ENCODE data around the gene PTPRU.
A peak's percentile ranks its signal among the peaks of the same experiment; 100 is the strongest.
"Not testable (repeated sequence)": the region's sequence is repeated elsewhere in the genome, so short reads cannot be mapped to it uniquely, and the experiment has no call there.

Gene PTPRU

DNA sequence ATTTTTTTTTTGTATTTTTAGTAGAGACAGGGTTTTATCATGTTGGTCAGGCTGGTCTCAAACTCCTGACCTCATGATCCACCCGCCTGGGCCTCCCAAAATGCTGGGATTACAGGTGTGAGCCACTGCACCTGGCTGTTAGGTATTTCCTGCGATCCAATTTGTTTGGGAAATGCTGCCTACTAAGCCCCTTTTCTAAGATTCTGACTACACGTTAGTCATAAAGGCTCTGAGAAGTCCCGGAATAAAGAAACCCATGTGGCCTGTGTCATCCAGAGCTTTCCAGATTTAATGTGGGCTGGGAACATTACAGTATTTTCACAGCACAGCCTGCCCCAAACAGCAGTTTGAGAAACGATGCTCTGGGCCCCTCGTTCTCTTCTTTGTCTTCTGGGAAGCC, 14.1 kb upstream of the PTPRU start:
- not testable (repeated sequence) for DNase-seq (ENCODE audit: low read depth in 2 of 2)

GRCh38 chr1:29222686-29223085, 13.6 kb upstream of the PTPRU start:
- no peak for DNase-seq (ENCODE audit: low read depth in 2 of 2)

GRCh38 chr1:29223521-29223920, 12.8 kb upstream of the PTPRU start:
- no peak for DNase-seq (ENCODE audit: low read depth in 2 of 2)

DNA sequence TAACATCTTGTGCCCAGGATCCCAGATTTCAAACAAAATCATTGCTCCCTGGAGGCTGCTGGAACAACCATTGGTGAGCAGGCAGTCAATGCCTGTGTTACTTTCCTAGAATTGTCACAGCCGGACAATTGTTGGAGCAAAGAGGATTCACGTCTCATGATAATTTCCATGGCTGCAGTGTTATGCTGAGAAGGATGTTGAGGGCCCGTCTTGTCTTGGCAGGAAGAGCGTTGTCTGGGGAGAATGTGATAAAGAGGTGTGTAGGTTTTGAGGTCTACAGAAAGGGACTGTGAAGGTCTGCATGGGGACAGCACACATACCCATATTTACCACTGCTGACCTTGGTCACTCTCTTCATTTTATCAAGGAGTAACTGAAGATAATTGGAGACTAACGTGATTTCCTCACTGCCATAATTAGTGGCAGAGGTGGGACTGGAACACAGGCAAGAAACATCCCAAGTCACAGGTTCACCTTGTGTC, 11.9 kb upstream of the PTPRU start:
- DNase-seq (ENCODE audit: low read depth in 2 of 2): no peak

DNA sequence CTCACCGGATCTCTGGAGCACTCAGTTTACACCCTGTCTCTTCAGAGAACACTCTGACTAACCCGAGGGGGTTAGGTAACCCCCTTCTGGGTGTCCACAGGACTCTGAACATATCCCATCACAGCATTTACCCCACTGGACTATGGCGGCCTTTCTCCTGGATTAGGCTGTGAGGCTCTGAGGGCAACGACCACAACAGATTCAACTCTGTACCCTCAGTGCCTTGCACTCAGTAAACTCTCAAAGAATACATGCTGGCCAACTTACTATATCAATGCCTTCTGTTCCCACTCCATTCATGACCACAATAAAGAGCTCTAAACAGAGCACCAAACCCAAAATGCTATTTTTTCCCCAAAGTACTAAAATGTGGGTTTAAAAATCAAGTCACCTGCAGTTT, 11.0 kb upstream of the PTPRU start:
- DNase-seq (ENCODE audit: low read depth in 2 of 2): no peak

DNA sequence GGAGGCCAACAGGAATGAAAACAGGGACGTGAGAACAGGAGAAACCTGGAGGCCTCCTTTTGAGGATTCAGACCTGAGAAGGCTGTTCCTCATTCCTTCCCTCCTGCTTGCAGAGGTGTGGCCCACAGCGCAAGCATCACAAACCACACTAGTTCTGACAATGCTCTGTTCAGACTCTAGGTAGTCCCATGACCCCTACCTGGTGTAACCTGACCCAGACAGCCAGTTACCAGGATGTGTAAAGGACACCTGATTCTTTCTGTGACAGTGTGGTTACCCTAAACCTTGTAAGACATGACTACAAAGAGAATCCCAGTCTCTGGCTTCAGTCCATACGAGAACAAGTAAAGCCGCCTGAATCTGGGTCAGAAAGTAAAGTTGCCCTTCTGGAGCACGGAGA, 8.8 kb upstream of the PTPRU start:
- DNase-seq (ENCODE audit: low read depth in 2 of 2): no peak

GRCh38 chr1:29230204-29230552, 6.1 kb upstream of the PTPRU start:
- no peak for DNase-seq (ENCODE audit: low read depth in 2 of 2)

DNA sequence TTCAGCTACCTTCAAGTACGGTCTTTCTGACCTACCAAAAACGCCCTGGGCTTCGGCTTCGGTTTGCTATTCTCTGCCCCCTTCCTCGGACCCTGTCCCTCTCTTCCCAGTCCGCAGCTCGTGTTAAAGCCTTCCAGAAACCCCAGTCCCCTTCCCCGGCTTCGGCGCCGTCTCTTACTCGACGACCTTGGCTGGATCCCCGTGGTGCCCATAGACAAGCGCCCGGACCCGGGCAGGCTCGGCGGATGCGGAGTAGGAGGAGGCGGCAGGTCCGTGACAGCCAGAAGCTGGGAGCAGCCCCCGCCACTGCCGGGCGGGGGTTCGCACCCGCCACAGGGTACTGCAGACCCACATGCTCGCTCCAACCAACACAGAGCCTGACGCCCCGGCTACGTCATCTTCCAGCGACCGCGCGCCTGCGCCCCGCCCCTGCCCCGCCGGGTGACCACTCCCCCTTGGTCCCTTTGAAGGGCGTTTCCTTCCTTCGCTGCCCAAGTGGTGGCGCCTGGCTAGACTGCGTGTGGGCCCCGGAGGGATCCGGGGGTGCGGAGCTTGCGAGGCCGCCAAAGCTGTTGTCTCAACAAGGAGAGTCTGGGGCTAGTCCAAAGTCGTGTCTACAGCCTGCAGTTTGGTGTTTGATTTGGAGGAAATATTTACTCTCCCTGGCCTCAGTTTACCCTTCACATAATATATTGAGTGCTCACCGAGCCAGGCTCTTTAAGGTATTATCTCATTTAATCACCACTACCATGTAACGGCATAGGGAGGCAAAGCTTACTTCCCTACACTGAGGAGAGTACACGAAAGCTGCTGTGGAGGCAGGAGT, 5.6 kb upstream of the PTPRU start, which contains the start of gene MECR:
TSS of gene MECR (minus strand) at position 382 of the 826 bp plus-strand sequence. CDS start at position 354, 28 bp downstream.
- DNase-seq (ENCODE audit: low read depth in 2 of 2): peak; percentile 80 to 84

- no peak for DNase-seq (ENCODE audit: low read depth in 2 of 2)
Measured at GRCh38 chr1:29232387-29232786, 3.9 kb upstream of the PTPRU start.

DNA sequence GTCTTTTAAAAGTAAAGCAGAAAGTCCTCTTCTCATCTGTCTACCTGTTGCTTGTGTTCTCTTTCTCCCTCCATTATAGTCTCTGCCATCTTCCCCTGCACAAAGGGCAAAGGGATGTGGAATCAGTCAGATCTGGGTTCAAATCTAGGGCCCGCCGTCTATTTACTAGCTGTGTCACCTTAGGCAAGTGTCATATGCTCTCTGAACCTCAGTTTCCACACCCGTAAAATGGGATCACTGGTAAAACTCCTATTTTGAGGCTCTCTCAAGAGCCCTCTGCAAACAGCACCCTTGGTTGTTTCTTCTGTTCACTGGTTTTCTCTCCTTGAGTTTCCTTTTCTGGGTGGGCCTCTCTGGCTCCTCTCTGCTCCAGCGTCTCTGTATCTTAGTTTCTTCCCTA, 2.6 kb upstream of the PTPRU start:
- no peak for DNase-seq (ENCODE audit: low read depth in 2 of 2)

GRCh38 chr1:29234471-29234870, 1.9 kb upstream of the PTPRU start:
- no peak for DNase-seq (ENCODE audit: low read depth in 2 of 2)

DNA sequence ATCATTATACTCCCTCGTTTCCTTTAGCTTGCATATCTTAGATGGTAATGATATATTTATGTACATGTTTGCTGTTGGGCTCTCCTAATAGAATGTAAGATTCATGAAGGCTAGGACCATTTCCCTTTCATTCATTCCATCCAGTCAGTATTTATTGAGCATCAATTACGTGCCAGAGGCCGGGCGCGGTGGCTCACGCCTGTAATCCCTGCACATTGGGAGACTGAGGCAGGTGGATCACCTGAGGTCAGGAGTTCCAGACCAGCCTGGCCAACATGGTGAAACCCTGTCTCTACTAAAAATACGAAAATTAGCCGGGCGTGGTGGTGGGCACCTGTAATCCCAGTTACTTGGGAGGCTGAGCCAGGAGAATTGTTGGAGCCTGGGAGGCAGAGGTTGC, 1.4 kb upstream of the PTPRU start:
- not testable (repeated sequence) for DNase-seq (ENCODE audit: low read depth in 2 of 2)

DNA sequence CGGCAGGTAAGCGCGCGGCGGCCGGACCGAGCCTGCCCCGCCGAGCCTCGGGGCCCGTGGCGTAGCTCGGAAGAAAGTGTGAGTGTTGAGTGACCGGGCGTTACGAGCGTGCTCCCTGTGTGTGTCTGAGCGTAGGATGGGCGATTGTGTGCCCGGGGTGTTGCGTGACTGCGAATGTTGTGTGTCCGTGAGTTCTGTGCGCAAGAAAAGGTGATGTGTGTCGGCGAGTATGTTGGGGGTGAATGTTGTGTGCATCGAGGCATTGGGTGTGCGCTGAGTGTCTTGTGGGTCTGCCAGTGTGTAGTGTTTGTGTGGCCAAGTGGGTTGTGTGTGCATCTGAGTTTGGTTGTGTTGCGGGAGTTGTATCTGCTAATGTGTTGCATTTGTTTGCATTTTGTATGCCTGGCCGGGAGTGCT, 398 bp downstream of the PTPRU start:
- no peak for DNase-seq (ENCODE audit: low read depth in 2 of 2)

GRCh38 chr1:29237129-29237821, 953 bp downstream of the PTPRU start:
- no peak for DNase-seq (ENCODE audit: low read depth in 2 of 2)

- DNase-seq (ENCODE audit: low read depth in 2 of 2): no peak
Measured at GRCh38 chr1:29237852-29238619, 1.7 kb downstream of the PTPRU start.

DNA sequence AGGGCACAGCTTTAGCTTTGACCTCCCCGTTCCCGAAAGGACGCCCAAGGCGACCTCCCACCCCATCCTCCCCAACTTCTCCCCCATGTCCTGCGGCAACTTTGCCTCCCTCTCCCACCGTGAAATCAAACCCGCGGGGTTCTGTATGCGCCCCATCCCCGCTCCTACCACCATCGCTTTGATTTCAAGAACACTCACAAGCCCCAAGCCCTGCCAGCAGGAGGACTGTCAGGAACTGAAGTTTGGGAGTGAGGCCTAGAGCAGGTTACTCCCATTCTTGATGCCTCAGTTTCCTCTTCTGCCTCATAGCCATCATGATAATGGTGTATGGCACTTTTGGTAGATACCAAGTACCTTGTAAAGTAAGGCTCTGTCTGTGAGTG, 2.3 kb downstream of the PTPRU start:
- no peak for DNase-seq (ENCODE audit: low read depth in 2 of 2)

DNA sequence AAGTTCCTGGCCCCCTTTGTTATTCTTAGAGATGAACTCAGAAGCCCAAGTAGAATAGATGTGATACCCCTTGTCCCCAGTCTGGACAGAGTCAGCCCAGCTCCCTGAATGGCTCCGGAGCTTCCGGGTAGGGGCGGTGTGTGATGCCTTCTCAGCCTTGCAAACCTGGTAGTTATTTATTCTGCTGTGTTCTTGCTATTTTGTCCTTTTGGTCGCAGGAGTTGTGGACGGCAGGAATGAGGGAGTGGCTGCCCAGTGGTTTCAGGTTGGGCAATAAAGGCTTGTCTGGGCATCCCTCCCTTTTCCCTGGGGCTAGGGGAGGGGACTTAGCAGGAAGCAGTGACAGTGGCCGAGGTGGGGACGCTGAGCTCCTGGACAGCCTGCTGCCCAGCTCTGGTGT, 2.8 kb downstream of the PTPRU start:
- DNase-seq (ENCODE audit: low read depth in 2 of 2): no peak

DNA sequence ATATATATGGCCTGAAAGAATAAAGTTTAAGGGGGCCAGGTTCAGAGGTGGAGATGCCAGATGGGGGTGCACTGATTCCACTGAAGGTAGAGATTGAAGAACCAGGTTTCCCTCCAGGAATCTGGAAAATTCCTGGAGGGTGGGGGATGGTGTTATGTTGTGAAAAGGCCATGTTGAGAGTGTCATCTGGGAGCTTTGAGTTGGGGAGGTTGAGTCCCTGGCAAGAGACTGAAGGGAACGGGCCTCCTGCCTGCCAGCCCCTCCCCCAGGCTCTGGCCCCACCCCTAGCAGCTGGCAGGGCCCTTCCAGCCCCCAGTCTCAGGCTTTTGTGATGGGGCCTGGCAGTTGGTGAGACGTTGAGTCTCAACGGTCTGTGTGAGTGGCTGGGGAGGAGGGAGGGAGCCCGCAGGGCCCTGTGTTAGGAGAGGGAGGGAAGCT, 4.1 kb downstream of the PTPRU start:
- no peak for DNase-seq (ENCODE audit: low read depth in 2 of 2)

DNA sequence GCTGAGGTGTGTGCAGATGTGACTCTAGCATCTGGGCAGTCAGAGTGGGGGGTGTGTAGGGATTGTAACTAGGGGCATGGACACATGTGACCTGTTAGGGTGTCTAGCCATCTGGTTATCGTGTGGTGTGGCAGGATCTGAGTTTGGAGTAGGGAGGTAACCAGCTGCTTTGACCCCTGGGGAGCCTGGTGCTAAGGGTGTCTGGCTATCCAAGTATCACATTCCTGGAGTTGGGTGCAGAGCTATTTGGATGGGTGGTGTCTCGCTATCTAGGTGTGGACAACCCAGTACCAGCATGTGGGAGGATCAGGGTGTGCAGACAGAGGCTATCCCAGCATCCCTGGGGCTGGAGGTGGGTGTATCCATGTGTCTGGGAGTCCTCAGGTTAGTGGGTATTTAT, 4.7 kb downstream of the PTPRU start:
- DNase-seq (ENCODE audit: low read depth in 2 of 2): no peak

GRCh38 chr1:29243023-29243870, 6.9 kb downstream of the PTPRU start:
- DNase-seq (ENCODE audit: low read depth in 2 of 2): no peak

GRCh38 chr1:29243871-29244200, 7.5 kb downstream of the PTPRU start:
- peak; percentile 74 to 78 for DNase-seq (ENCODE audit: low read depth in 2 of 2)

- no peak for DNase-seq (ENCODE audit: low read depth in 2 of 2)
Measured at GRCh38 chr1:29245261-29245660, 8.9 kb downstream of the PTPRU start.

Data from fibroblast of skin of left quadriceps (primary cell).